OCI-M2 (cell line): ENCODE data around the gene SEC22B.
"Not testable (repeated sequence)": the region's sequence is repeated elsewhere in the genome, so short reads cannot be mapped to it uniquely, and the experiment has no call there.

Experiments used
- DNase-seq: peaks from one replicate; lab custom pipeline; 2025; ENCODE audit not compliant: unreplicated experiment; lab: John Stamatoyannopoulos, UW

SEC22B gene

GRCh38 chr1:120120525-120120924, 55.8 kb downstream of the SEC22B start:
- DNase-seq, result not testable (repeated sequence)

DNA sequence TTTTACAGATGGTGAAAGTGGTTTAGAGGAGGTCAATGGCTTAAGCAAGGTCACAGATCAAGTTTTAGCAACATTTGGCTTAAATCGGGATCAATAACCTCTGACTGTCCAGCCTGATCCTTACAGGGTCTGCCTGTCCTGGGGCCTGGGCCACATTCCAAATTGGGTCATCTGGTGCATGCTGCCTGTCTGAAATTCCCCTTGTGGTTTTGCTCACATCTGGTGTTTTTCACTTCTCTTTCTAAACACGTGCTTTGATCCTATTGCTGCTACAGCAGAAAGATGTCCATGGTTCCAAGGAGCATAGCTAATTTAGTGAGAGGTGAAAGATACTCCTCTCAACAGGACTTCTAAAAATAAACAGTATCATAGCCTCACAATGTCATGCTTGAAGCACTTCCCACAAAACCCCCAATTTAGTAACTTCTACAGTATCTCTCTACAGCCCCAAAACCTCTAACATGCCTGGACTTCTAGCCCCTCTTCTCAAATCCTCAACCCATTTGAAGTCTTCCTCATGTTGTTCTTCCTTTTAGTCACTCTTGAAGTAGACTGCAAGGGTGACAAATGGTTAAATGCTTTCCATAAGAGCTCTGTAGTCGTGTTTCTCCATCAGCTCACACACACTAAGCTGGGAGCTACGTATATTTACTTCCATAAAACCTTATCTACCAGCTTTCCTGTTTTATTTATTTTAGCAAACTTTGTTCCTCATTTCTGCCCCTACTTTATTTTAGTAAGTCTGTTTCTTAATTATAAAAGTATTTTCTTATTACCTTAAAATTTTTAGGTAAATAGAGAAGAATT, 58.7 kb downstream of the SEC22B start:
- DNase-seq, result not testable (repeated sequence)

- DNase-seq, result not testable (repeated sequence)
These were observed 60.2 kb downstream of the SEC22B start for GRCh38 chr1:120116094-120116493.

DNA sequence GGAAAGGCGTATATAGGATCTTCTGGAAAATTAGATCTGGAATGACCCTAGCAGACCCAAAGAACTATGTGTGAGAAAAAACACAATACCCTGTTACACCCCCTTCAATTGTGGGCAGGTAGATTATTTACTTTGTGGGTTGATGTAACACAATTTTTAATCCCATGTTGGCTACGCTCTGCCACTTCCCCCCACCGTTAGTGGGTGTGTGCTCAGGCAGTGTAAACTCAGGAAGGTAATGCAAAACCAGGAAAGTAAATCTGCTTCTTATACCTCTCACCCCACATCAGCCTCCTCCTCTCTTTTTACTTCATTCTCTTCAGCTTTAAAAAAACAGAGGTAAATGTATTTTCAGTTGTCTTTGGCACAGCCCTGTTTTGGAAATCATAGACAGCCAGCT, 63.2 kb downstream of the SEC22B start:
- not testable (repeated sequence) for DNase-seq

GRCh38 chr1:120112212-120112611, 64.1 kb downstream of the SEC22B start:
- DNase-seq, result not testable (repeated sequence)

GRCh38 chr1:120111771-120112170, 64.5 kb downstream of the SEC22B start:
- not testable (repeated sequence) for DNase-seq

DNA sequence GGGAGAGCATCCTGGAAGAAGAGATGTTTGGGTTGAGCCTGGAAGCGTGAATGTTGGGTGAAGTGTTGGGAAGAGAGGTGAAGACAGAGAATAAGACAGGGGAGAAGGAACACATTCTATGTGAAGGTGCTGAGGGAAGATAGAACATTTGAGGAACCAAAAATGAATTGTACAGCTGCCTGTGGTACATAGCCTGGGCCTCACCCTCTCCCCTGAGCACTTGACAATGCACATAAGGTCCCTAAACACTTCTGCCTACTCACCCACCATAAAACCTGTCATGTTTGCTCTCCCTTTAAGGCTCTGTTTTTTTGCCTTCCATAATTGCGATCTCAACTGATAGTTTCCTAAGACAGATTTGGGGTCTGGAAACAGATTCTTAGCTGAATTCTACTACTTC, 65.3 kb downstream of the SEC22B start:
- DNase-seq, result not testable (repeated sequence)

- not testable (repeated sequence) for DNase-seq
These were observed 66.7 kb downstream of the SEC22B start for GRCh38 chr1:120109656-120110055.

DNA sequence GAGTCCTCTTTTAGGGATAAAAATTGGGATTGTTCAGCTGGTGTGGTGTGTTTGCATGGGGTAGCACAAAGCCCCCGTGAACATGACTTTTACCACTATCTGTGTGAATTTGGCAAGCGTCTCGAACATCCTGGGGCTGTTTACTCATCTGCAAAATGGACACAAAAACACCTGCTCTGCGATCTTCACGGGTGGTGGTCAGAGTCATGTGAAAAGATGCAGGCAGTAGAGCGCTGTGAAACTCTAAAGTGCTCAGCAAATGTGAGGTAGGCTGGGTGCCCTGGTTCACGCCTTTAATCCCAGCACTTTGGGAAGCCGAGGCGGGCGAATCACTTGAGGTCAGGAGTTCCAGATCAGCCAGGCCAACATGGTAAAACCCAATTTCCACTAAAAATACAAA, 67.1 kb downstream of the SEC22B start:
- DNase-seq, result not testable (repeated sequence)

DNA sequence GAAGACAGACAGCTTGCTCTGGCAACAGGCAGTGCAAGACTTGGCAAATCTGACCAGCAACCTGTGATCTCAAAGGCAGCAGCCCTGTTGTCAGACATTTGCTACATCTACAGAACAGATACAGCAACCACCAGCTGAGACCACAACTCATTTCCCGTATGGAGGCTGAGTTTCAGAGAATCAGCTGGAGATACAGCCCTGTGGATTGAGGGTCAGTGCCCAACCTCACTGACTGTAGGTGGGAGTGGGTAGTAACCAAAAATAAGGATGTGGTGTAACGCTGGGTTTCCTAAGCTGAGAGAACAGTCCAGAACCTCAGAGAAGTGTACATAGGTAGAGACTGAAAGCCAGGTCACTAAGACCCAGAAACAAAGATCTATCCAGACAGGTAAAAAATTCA, 71.0 kb downstream of the SEC22B start:
- DNase-seq, result not testable (repeated sequence)

- DNase-seq, result not testable (repeated sequence)
These were observed 72.6 kb downstream of the SEC22B start for GRCh38 chr1:120103768-120104167.

- not testable (repeated sequence) for DNase-seq
These were observed 74.7 kb downstream of the SEC22B start for GRCh38 chr1:120101593-120101992.
